ENCODE data around the gene IER5L.
A peak's percentile ranks its signal among the peaks of the same experiment; 100 is the strongest.
"Not testable (repeated sequence)": the region's sequence is repeated elsewhere in the genome, so short reads cannot be mapped to it uniquely, and the experiment has no call there.

The IER5L gene

GRCh38 chr9:129202613-129203555 lies 24.8 kb upstream of the IER5L start:
- peak; percentile 73 for DNase-seq (ENCODE audit: low spot score)

DNA sequence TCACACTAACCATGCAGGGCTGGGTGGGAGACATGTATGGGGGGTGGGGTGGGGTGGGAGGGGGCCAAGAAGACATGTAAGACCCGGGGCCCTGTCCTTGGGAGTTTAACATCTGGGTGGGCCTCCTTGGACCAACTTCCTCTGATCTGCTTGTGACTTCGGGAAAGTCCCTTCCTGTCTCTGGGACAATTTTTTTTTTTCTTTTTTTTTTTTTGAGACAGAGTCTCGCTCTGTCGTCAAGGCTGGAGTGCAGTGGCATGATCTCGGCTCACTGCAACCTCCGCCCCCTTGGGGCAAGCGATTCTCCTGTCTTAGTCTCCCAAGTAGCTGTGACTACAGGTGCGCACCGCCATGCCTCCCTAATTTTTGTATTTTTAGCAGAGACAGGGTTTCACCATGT lies 23.8 kb upstream of the IER5L start:
- no peak for DNase-seq (ENCODE audit: low spot score)

GRCh38 chr9:129201289-129201688 lies 23.2 kb upstream of the IER5L start:
- no peak for DNase-seq (ENCODE audit: low spot score)

DNA sequence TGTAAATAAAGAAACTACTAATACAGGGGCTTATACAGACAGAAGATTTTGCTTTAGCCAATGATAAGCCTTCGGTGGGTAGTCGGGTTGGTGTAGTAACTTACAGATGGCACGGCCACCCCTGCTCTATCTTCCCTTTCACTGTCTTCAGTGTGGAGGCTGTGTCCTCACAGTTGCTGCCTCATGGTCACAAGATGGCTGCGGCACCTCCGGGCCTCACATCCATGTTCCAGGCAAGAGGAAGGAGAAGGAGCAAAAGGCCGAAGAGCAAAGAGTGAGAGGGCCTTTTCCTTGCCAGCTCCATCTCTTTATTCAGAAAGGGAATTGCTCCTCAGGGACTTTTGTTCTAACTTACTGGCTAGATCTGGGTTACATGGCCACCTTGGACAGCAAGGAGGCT lies 22.2 kb upstream of the IER5L start:
- no peak for DNase-seq (ENCODE audit: low spot score)

GRCh38 chr9:129199044-129199435 lies 21.0 kb upstream of the IER5L start:
- no peak for DNase-seq (ENCODE audit: low spot score)

- no peak for DNase-seq (ENCODE audit: low spot score)
Observed at GRCh38 chr9:129198319-129199043, 20.4 kb upstream of the IER5L start.

DNA sequence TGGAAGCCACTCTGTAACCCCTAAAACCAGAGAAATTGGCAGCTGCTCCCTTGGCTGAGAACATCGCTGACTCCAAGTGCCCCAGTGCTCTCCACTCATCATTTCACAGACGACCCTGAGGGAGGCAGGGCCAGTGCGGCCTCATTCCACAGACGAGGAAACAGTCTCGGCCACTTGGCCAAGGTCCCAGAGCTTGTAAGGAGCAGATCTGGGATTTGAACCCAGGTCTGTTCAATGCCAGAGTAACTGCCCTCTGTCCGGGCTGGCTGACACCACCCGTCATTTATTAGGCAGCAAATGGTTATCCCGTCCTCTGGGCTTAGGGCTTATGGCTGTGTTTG lies 19.9 kb upstream of the IER5L start:
- DNase-seq (ENCODE audit: low spot score) = no peak

DNA sequence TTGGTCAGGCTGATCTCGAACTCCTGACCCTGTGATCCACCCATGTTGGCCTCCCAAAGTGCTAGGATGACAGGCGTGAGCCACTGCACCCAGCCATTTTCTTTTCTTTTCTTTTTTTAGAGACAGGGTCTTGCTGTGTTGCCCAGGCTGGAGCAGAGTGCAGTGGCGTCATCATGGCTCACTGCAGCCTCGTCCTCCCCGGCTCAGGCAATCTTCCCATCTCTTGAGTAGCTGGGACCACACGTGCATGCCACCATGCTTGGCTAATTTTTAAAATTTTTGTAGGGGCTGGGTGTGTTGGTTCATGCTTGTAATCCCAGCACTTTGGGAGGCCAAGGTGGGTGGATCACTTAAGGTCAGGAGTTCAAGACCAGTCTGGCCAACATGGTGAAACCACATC lies 19.0 kb upstream of the IER5L start:
- not testable (repeated sequence) for DNase-seq (ENCODE audit: low spot score)

- DNase-seq (ENCODE audit: low spot score) = no peak
Observed at GRCh38 chr9:129195606-129196005, 17.5 kb upstream of the IER5L start.

DNA sequence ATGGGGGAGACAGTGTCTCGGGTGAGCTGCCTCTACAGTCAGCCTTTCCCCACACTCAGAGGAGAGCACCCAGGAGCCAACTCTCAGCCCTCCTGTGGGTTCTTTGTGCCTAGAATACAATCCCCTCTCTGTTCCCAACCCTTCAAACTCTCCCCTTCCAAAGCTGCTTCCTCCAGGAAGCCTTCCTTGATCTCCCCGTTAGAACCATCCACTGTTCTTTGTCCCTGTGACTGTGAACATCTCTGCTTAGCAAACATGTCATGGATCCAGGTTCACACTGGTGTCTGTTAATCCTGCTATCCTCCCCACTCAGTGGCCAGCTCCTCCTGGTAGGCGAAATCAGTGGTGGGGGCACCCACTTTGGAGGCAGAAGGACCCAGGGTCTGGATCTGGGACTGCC lies 16.2 kb upstream of the IER5L start:
- DNase-seq (ENCODE audit: low spot score) = no peak

DNA sequence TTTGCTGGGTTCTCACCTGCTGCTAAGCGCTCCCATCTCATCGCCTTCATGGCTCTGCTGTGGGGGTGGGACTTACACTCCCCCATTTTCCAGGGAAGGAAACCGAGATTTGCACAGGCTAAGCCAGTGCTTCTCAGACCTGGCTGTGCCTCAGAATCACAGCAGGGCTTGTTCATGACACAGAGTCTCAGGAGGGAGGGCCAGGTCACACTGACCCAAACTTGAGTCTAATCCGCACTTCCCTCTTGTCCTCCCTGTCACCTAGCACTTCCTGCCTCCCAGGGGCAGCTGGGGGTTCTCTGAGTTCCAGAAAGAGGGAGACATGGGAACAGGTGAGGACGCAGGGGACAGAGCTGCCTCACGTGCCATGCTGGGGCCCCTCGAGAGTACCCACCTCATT lies 15.6 kb upstream of the IER5L start:
- DNase-seq (ENCODE audit: low spot score) = no peak

GRCh38 chr9:129191234-129191633 lies 13.2 kb upstream of the IER5L start:
- no peak for DNase-seq (ENCODE audit: low spot score)

DNA sequence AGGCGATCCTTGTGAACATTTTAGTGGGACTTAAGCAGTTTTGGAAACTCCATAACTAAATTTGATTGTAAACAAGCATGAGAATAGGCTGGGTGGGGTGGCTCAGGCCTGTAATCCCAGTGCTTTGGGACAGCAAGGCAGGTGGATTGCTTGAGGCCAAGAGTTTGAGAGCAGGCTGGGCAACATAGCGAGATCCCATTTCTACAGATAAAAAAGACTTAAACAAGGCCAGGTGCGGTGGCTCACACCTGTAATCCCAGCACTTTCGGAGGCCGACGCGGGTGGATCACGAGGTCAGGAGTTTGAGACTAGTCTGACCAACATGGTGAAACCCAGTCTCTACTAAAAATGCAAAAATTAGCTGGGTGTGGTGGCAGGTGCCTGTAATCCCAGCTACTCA lies 11.9 kb upstream of the IER5L start:
- DNase-seq (ENCODE audit: low spot score) = not testable (repeated sequence)

DNA sequence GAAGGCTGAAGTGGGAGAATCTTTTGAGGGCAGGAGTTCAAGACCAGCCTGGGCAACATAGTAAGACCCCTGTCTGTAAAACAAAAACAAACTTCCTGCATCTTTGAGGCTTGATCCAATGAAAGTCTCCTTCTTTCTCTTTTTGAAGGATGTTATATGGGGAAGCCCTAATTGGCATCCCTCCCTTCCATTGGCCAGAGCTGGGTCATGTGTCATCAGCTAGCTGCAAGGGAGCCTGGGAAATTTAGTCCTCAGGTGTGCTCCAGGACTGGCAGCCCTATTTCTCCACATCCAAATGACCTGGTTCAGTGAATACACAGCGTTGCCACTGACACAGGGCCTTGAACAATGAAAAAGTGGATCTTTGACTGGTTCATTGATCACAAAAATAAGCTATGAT lies 9.0 kb upstream of the IER5L start:
- no peak for DNase-seq (ENCODE audit: low spot score)

GRCh38 chr9:129185991-129186390 lies 7.9 kb upstream of the IER5L start:
- DNase-seq (ENCODE audit: low spot score) = no peak

- no peak for DNase-seq (ENCODE audit: low spot score)
Observed at GRCh38 chr9:129185402-129185801, 7.3 kb upstream of the IER5L start.

- no peak for DNase-seq (ENCODE audit: low spot score)
Observed at GRCh38 chr9:129184596-129185122, 6.6 kb upstream of the IER5L start.

DNA sequence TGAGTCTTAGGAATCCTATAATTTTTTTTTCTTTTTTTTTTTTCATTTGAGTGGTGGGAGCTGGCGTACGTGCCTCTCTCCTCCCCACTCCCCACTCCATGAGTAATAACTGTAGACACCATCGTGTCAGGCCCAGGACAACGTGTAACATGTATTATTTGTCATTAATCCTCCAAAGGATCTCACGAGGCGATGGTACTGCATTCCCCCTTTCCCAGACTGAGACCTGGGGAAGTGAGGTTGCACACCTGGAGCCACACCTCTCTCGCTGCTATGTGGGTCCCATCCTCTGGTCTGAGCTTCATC lies 6.1 kb upstream of the IER5L start:
- no peak for DNase-seq (ENCODE audit: low spot score)

- DNase-seq (ENCODE audit: low spot score) = no peak
Observed at GRCh38 chr9:129183495-129184218, 5.6 kb upstream of the IER5L start.

GRCh38 chr9:129182625-129183494 lies 4.8 kb upstream of the IER5L start:
- DNase-seq (ENCODE audit: low spot score) = peak; percentile 73

DNA sequence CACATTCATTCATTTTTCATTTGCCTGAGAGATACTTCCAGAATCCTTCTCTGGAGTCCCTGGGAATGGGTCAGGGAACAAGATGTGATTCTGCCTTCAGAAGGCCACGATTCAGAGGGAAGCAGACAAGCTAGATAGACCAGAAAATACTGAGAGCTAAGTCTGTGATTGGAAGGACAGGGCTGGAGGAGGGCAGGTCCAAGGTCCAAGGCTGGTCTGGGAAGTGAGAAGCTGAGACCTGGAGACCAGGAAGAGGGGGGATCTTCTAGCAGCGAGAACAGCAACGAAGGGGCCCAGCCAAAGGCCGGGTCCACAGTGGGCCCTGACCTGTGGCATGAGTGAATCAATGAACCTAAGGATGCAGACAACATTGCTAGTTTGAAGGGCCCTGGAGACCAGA lies 4.1 kb upstream of the IER5L start:
- no peak for DNase-seq (ENCODE audit: low spot score)

GRCh38 chr9:129181246-129181645 lies 3.2 kb upstream of the IER5L start:
- DNase-seq (ENCODE audit: low spot score) = no peak

All from HuH-7.5 (cell line).